Sigmoid colon (tissue), 4 donors: Measurements from ENCODE around the gene TELO2.

ENCODE experiments used
- CTCF ChIP-seq, 4 experiments: fragments of 450-650 bp in 3 of 4; fragments of 200-600 bp in 1 of 4; IDR thresholded peaks; one replicate each; pipeline ENCODE4 v1.5.1; 2016 to 2019; ENCODE audit warnings: antibody characterized with exemption in 4 of 4, mild to moderate bottlenecking in 3 of 4, moderate library complexity in 2 of 4
- EP300 ChIP-seq, 4 donors: sonication (generic); formaldehyde crosslinking; IDR thresholded peaks; one replicate each; pipeline ENCODE4 v1.6.1; 2017; ENCODE audit warnings: antibody characterized with exemption in 4 of 4
- POLR2A ChIP-seq, 2 donors: fragments of 450-650 bp; IDR thresholded peaks; one replicate each; pipeline ENCODE4 v1.6.1; 2016; ENCODE audit warnings: antibody characterized with exemption in 2 of 2, mild to moderate bottlenecking in 2 of 2, moderate library complexity in 2 of 2
- POLR2AphosphoS5 ChIP-seq, 4 donors: sonication (generic); formaldehyde crosslinking; IDR thresholded peaks; one replicate each; pipeline ENCODE4 v1.6.1; 2017; ENCODE audit warnings: antibody characterized with exemption in 4 of 4

- no peak for TF ChIP-seq CTCF (IDR thresholded peaks at IDR 0.05)
- no peak for TF ChIP-seq POLR2AphosphoS5 (IDR thresholded peaks at IDR 0.05)
- no peak for TF ChIP-seq EP300 (IDR thresholded peaks at IDR 0.05)
- TF ChIP-seq POLR2A (IDR thresholded peaks at IDR 0.05) = no peak
Observed at GRCh38 chr16:1554826-1555445, 61.8 kb downstream of the TELO2 start.
